ENCODE data around the gene TAS2R39.

Gene TAS2R39

DNA sequence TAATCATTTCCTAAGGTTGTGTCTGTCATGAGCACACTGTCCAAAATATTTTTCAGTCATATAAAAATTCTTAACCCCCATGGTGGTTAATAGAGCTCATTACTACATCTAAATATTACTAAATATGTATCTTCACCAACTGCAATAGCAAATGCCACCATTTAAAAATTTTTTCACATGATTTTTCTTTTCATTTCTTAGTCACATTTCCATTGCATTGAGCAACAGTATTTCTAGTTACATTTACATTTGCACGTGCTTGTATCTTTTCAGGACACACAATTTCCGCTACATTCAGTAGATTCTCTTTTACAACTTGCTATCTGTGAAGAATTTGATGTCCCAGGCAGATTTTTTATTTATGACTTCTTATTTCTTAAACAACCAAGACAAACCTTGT is 33.5 kb downstream of the TAS2R39 start:
- no peak for FAIRE-seq

DNA sequence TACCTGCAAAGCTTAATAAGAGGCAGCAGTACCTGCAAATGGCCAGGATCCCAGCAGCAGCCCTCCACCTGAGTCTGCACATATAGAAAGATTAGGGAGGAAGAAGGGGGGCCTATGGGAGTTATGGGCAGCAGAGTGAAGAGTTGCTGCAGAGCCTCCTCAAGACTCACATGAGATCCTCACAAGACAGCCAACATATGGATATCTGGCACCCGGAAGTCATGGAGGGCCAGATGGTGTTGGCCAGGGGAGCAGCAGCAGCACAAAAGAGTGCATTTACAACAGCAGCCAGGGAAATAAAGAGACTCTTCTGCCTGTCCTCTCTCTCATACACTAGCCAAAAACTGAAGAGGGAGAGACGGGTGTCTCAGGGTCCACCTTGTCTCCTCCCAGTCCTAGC is 34.6 kb downstream of the TAS2R39 start:
- no peak for FAIRE-seq

DNA sequence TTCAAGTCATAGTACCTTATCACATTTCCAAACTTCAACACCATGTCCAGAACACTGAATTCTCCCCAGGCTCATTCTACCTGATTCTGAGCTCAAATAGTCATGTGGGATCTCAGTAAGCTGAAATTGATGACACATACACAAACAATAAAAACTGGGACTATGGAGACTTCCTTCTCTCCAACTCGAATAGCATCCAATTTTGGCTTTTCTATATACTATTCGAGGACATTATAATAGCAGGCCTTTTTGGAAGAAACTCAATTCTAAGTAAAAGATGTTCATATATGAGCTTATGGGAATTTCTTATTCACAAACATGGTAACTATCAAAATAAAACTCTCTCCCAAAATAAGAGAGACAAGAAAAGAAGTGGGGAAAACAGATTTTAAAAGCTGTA is 38.1 kb downstream of the TAS2R39 start:
- FAIRE-seq: no peak

DNA sequence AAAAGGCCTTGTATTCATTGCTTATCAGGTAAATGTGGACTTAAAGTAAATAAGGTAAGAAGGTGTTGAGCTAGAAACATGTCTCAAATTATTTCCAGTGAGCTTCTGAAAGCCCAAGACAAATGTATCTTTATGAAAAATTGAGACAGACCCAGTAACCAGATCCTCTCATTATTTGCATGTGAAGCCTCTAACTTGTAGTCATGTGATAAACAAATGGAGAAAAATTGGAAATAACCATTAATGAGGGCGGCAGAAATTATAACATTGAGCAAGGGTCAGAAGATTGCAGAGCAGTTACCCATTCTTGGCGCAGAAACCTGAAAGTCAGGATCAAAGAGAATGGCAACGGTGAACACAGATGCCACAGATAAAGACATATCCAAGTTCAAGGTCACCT is 38.5 kb downstream of the TAS2R39 start, which contains the start of gene TAS2R40:
TSS of gene TAS2R40 (plus strand) at position 301 of the 400 bp plus-strand sequence. CDS start at position 343, 42 bp downstream.
- FAIRE-seq: no peak

DNA sequence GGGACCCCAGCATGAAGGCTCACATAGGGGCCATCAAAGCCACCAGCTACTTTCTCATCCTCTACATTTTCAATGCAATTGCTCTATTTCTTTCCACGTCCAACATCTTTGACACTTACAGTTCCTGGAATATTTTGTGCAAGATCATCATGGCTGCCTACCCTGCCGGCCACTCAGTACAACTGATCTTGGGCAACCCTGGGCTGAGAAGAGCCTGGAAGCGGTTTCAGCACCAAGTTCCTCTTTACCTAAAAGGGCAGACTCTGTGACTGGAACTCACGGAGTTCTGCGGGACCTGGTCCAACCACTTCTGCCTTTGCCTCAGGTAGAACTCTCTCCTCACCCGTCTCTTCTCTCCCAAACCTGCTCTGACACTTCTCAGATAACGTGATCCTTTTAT is 39.6 kb downstream of the TAS2R39 start:
- no peak for FAIRE-seq

DNA sequence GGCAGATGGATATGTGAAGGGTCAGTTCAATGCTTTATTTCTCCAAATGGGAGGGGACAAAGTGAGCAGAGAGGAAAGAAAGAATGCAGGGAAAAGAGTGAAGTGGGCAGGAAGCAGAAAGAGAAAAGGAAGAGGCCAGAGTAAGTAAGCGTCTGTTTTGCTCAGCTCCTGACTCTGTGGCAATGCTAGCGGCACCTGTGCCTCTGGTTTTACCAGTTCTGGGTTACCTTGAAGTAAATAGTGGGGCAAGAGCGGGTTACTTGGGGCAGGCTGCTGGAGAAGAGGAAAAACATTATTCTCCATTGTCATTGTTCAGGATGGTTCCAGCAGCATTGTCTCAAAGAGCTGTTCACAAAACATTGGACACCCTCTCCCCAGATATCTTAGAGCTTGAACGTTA is 40.6 kb downstream of the TAS2R39 start:
- no peak for FAIRE-seq

DNA sequence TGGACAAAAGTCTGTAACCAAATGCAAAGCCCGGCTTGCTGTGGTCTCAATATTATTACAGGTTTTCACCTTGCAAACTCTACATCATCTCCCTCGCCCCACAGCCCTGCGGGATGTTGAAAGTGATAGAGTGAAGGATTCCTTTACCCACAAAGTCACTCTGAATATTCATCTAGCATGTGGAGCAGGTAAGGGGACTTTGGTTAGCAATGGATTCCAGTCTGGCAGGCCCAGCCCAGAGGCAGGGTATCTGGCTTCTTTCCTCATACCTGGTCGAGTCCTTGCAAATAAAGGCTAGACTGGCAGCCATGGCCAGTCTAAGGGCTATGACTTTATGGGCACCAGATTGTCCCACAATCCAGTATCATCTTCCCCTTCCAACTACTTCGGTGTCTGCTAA is 41.8 kb downstream of the TAS2R39 start:
- no peak for FAIRE-seq

DNA sequence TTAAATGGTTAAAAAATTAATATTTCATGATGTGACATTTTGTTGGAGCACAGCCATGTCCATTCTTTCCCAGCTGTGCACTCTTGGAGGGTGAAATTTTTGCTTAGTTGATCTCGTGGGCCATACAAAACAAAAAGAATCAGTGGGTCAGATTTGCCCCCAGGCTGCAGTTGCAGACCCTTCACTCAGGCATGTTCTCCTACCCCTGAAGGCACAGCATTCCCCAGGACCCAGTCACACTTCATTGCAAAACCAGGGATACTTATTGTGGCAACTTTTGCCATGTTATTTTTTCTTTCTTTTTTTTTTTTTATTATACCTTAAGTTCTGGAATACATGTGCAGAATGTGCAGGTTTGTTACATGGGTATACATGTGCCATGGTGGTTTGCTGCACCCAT is 44.6 kb downstream of the TAS2R39 start:
- no peak for FAIRE-seq

DNA sequence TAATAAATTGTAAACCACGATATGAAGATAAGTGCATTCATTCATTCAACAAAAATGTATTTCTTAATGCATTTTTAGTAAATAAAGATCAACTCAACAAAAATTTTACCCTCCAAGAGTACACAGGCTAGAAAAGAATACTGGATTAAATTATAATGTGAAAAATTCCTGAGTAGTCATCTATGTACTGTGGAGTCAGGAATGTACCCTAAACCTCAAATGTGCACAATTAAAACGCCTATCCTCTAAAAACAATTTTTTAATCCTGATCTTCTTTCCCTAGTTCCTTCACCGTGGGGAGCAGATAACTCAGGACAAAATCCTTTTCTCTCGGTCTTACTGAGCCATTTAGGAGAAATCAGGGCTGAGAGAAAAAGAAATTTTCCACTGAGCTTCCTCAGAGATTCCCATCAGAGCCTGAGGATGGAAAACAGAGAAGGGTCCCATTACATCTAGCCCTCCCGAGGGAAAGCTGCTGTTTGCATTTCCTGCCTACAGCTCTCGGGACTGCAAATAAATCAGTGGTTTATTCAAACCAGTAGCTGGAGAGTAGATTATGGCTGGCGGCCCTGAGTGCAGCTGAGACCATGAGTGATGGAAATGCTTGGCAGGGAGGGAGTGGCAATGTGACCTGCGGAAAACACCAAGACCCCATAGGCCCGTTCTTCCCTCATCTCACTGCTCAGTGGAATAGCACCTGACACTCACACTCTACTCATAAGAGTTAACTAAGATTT is 46.0 kb downstream of the TAS2R39 start:
- FAIRE-seq: no peak

DNA sequence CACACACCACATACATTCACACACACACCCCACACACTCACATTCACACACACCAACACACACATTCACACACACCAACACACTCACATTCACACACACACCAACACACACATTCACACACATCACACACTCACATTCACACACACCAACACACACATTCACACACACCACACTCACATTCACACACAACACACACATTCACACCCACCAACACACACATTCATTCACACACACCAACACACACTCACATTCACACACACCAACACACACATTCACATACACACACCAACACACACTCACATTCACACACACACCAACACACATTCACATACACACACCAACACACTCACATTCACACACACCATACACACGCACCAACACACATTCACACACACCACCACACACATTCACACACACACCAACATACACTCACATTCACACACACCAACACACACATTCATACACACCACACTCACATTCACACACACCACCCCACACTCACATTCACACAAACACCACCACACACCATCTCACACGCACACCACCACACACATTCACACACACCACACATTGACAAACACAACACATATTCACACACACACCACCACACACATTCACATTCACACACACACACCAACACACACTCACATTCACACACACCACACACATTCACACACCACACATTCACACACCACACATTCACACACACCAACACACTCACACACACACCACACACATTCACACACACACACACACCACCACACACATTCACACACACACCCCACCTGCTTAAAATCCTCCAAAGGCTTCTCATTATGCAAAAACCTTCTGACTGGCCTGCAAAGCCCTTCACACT is 47.6 kb downstream of the TAS2R39 start:
- FAIRE-seq: no peak
